ENCODE results near the gene ISM1.

DNA sequence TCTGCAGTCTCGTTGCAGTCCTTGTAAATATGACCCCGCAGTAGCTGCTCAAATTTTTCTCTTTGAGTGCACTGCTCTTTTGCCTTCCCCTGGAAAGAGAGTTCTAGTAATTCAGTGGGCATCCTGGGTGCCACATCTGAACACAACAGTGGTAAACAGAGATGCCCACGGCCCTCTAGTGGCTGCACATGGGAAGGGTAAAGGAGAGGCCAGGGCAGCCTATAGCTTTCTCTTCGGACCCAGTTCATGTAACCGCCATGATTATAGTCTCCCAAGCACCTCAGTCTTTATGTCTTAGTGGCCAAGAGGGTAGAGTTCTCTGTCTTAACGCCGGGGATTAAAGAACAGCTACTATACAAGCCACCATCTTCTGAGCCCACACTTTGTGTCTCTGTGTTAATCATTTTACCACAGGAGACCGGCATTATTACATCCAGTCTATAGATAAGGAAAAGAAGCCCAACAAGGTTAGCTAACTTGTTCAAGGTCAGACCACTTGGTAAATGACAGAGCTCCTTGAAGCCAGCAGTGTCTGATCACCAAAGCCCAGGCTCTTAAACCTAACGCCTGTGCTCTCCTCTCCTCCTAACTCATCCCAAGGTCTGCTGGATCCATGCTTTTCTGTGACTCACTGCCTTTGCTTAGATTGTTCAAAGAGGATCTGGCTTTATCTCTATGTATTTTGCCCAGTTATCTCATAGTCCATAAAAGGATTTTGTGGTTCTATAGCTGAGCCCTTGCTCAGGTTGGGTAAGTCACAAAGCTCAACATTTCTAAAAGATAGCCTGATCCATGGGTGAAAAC lies 81.8 kb downstream of the ISM1 start:
- TF ChIP-seq, protein P1, sequence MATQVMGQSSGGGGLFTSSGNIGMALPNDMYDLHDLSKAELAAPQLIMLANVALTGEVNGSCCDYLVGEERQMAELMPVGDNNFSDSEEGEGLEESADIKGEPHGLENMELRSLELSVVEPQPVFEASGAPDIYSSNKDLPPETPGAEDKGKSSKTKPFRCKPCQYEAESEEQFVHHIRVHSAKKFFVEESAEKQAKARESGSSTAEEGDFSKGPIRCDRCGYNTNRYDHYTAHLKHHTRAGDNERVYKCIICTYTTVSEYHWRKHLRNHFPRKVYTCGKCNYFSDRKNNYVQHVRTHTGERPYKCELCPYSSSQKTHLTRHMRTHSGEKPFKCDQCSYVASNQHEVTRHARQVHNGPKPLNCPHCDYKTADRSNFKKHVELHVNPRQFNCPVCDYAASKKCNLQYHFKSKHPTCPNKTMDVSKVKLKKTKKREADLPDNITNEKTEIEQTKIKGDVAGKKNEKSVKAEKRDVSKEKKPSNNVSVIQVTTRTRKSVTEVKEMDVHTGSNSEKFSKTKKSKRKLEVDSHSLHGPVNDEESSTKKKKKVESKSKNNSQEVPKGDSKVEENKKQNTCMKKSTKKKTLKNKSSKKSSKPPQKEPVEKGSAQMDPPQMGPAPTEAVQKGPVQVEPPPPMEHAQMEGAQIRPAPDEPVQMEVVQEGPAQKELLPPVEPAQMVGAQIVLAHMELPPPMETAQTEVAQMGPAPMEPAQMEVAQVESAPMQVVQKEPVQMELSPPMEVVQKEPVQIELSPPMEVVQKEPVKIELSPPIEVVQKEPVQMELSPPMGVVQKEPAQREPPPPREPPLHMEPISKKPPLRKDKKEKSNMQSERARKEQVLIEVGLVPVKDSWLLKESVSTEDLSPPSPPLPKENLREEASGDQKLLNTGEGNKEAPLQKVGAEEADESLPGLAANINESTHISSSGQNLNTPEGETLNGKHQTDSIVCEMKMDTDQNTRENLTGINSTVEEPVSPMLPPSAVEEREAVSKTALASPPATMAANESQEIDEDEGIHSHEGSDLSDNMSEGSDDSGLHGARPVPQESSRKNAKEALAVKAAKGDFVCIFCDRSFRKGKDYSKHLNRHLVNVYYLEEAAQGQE (IDR thresholded peaks at IDR 0.05; ENCODE audit: low read depth), result no peak
- TF ChIP-seq CREB1 (IDR thresholded peaks at IDR 0.05; ENCODE audit: low read depth), result no peak
- TF ChIP-seq TAF1 (IDR thresholded peaks at IDR 0.05; ENCODE audit: low read depth), result no peak
- TF ChIP-seq, protein P2, sequence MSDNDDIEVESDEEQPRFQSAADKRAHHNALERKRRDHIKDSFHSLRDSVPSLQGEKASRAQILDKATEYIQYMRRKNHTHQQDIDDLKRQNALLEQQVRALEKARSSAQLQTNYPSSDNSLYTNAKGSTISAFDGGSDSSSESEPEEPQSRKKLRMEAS (IDR thresholded peaks at IDR 0.05), result no peak
